ENCODE results near the gene CCDC63.

Gene CCDC63

GRCh38 chr12:110933326-110933974, 86.7 kb downstream of the CCDC63 start:
- ChIA-PET POLR2A (no interaction called here), CTCF (no interaction called here)
- peaks cover 0 to 7% (median 0%) of the 10 kb centered on the region in 4 experiments for H3K4me1 ChIP-seq (ENCODE audit: control extremely low read depth in 1 of 4, control insufficient read depth in 4 of 4, insufficient read depth in 4 of 4, low read length in 3 of 4)
- WGBS (ENCODE audit: insufficient coverage): over 99% methylated on average over 16 of the region's 16 CpGs
- H3K27ac ChIP-seq (ENCODE audit: insufficient read depth in 1 of 2, low read depth in 1 of 2, low read length in 2 of 2, poor library complexity in 1 of 2, severe bottlenecking in 2 of 2): no peak overlapping the region
- peaks cover 0 to 8% (median 0%) of the 10 kb centered on the region in 5 experiments for H3K27me3 ChIP-seq (replicated peaks in 2 of 5; ENCODE audit: control insufficient read depth in 4 of 5, insufficient read depth in 5 of 5, low read length in 4 of 5)
- no peaks in the 10 kb centered on the region for H3K9me3 ChIP-seq (ENCODE audit: control extremely low read depth in 1 of 5, control insufficient read depth in 4 of 5, insufficient read depth in 2 of 5, low read depth in 1 of 5, low read length in 4 of 5)
- no peak for DNase-seq
- no peaks in the 10 kb centered on the region for H3K36me3 ChIP-seq (ENCODE audit: control insufficient read depth in 4 of 4, insufficient read depth in 4 of 4, low read length in 3 of 4)
- H3K4me3 ChIP-seq (ENCODE audit: control insufficient read depth in 1 of 7, extremely low read depth in 1 of 7, insufficient read depth in 4 of 7, low read depth in 2 of 7, low read length in 6 of 7): no peak overlapping the region

- CTCF ChIA-PET: interaction anchor here (1.5 kb wide), 1 partner anchor 40 kb away, joined by 4 read pairs; no protein-coding TSS in a partner anchor
- Histone ChIP-seq H3K36me3 (ENCODE audit: control insufficient read depth in 4 of 4, insufficient read depth in 4 of 4, low read length in 3 of 4) (no peaks in the 10 kb centered on the region), H3K4me1 (ENCODE audit: control extremely low read depth in 1 of 4, control insufficient read depth in 4 of 4, insufficient read depth in 4 of 4, low read length in 3 of 4) (peaks cover 0 to 7% (median 0%) of the 10 kb centered on the region in 4 experiments), H3K9me3 (ENCODE audit: control extremely low read depth in 1 of 5, control insufficient read depth in 4 of 5, insufficient read depth in 2 of 5, low read depth in 1 of 5, low read length in 4 of 5) (no peaks in the 10 kb centered on the region), H3K27ac (ENCODE audit: insufficient read depth in 1 of 2, low read depth in 1 of 2, low read length in 2 of 2, poor library complexity in 1 of 2, severe bottlenecking in 2 of 2) (no peak overlapping the region), H3K4me3 (ENCODE audit: control insufficient read depth in 1 of 7, extremely low read depth in 1 of 7, insufficient read depth in 4 of 7, low read depth in 2 of 7, low read length in 6 of 7) (no peak overlapping the region), H3K27me3 (replicated peaks in 2 of 5; ENCODE audit: control insufficient read depth in 4 of 5, insufficient read depth in 5 of 5, low read length in 4 of 5) (peaks cover 0 to 8% (median 0%) of the 10 kb centered on the region in 5 experiments)
- DNase-seq: no peak
- POLR2A ChIA-PET: no interaction called here
- WGBS (ENCODE audit: insufficient coverage): 90% methylated on average over 3 of the region's 3 CpGs
These were observed 87.5 kb downstream of the CCDC63 start for GRCh38 chr12:110934093-110934852.

DNA sequence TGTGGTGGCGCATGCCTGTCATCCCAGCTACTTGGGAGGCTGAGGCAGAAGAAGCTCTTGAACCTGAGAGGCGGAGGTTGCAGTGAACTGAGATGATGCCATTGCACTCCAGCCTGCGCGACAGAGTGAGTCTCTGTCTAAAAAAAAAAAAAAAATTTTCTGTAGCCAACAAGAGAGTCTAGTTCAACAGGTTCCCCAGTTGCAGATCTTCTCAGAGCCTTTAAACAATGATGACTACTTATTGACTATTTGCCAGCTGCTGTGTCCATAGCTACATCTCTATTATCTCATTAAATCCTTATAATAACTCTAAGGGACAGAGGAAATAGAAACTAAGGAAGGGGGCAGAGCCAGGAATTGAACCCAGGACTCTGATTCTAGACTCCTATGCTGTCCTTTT, 88.8 kb downstream of the CCDC63 start:
- CTCF ChIA-PET: interaction anchor here (0.7 to 1.5 kb wide), 4 partner anchors 10 to 1574 kb away, joined by 3 to 4 read pairs (median 4); no protein-coding TSS in a partner anchor
- Histone ChIP-seq H3K27me3 (replicated peaks in 2 of 5; ENCODE audit: control insufficient read depth in 4 of 5, insufficient read depth in 5 of 5, low read length in 4 of 5) (peaks cover 0 to 8% (median 0%) of the 10 kb centered on the region in 5 experiments), H3K4me3 (ENCODE audit: control insufficient read depth in 1 of 7, extremely low read depth in 1 of 7, insufficient read depth in 4 of 7, low read depth in 2 of 7, low read length in 6 of 7) (no peak overlapping the region), H3K36me3 (ENCODE audit: control insufficient read depth in 4 of 4, insufficient read depth in 4 of 4, low read length in 3 of 4) (no peaks in the 10 kb centered on the region), H3K4me1 (ENCODE audit: control extremely low read depth in 1 of 4, control insufficient read depth in 4 of 4, insufficient read depth in 4 of 4, low read length in 3 of 4) (peaks cover 0 to 7% (median 0%) of the 10 kb centered on the region in 4 experiments), H3K27ac (ENCODE audit: insufficient read depth in 1 of 2, low read depth in 1 of 2, low read length in 2 of 2, poor library complexity in 1 of 2, severe bottlenecking in 2 of 2) (no peak overlapping the region), H3K9me3 (ENCODE audit: control extremely low read depth in 1 of 5, control insufficient read depth in 4 of 5, insufficient read depth in 2 of 5, low read depth in 1 of 5, low read length in 4 of 5) (no peaks in the 10 kb centered on the region)
- POLR2A ChIA-PET: no interaction called here
- no peak for DNase-seq
- WGBS (ENCODE audit: insufficient coverage): 99% methylated on average over 4 of the region's 4 CpGs

DNA sequence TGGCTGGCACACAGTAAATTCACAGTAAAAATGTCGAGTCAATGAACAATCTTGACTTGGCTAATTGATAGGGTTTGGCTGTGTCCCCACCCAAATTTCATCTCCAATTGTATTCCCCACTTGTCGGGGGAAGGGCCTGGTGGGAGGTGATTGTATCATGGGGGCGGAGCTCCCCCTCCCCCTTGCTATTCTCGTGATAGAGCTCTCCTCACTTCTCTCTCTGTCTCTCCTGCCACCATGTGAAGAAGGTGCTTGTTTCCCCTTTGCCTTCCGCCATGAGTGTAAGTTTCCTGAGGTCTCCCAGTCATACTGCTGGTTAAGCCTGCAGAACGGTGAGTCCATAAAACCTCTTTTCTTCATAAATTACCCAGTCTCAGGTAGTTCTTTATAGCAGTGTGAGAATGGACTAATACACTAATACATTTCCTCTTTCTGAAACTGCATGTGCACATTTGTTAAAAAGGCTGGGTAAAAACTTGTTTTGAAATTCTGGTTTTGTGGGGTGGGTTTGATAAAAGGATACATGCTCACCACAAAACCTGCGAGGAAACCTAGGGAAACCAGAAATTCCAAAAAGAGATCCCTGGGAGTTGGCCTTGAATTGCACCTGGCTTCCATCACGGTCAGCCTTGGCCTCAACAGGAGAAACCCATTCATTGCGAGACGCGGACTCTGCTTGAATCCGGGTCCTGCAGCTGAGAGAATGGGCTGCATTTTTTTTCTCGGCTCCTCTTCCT, 89.7 kb downstream of the CCDC63 start:
- ChIA-PET POLR2A (no interaction called here), CTCF (interaction anchor here (1.1 to 2.3 kb wide), 3 partner anchors 19 to 363 kb away, joined by 3 to 8 read pairs (median 6); no protein-coding TSS in a partner anchor)
- Histone ChIP-seq H3K4me1 (ENCODE audit: control extremely low read depth in 1 of 4, control insufficient read depth in 4 of 4, insufficient read depth in 4 of 4, low read length in 3 of 4) (peaks cover 0 to 7% (median 0%) of the 10 kb centered on the region in 4 experiments), H3K36me3 (ENCODE audit: control insufficient read depth in 4 of 4, insufficient read depth in 4 of 4, low read length in 3 of 4) (no peaks in the 10 kb centered on the region), H3K27ac (ENCODE audit: insufficient read depth in 1 of 2, low read depth in 1 of 2, low read length in 2 of 2, poor library complexity in 1 of 2, severe bottlenecking in 2 of 2) (no peak overlapping the region), H3K9me3 (ENCODE audit: control extremely low read depth in 1 of 5, control insufficient read depth in 4 of 5, insufficient read depth in 2 of 5, low read depth in 1 of 5, low read length in 4 of 5) (no peaks in the 10 kb centered on the region), H3K27me3 (replicated peaks in 2 of 5; ENCODE audit: control insufficient read depth in 4 of 5, insufficient read depth in 5 of 5, low read length in 4 of 5) (peaks cover 0 to 8% (median 0%) of the 10 kb centered on the region in 5 experiments), H3K4me3 (ENCODE audit: control insufficient read depth in 1 of 7, extremely low read depth in 1 of 7, insufficient read depth in 4 of 7, low read depth in 2 of 7, low read length in 6 of 7) (no peak overlapping the region)
- WGBS (ENCODE audit: insufficient coverage): 29% methylated on average over 11 of the region's 13 CpGs
- DNase-seq: peak in 2 of 3 donors; percentile 8 to 16

DNA sequence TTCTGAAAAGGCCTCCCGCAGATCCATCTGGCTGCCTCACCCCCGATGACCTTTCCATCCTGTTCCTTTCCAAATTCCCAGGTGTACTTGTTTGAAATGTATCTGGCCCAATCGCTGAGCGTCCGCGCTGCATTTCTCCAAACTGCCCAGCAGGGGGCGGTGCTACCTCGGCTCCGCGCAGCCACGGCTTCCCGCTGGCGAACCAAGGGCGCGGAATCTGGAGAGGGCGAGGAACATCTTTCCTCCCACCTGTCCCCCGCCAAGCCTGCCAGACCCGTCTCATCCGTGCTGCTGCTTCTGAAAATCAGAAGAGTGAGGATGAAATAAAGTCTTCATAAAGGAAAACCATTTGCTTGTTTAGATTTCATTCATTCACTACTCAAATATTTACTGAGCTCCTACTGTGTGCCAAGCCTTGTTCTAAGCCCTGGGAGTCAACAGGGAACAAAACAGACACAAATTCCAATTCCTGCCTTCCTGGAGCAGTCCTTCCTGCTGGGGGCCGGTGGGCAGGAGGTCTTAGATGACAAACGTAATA, 90.4 kb downstream of the CCDC63 start:
- Histone ChIP-seq H3K9me3 (ENCODE audit: control extremely low read depth in 1 of 5, control insufficient read depth in 4 of 5, insufficient read depth in 2 of 5, low read depth in 1 of 5, low read length in 4 of 5) (no peaks in the 10 kb centered on the region), H3K4me1 (ENCODE audit: control extremely low read depth in 1 of 4, control insufficient read depth in 4 of 4, insufficient read depth in 4 of 4, low read length in 3 of 4) (peaks cover 0 to 7% (median 0%) of the 10 kb centered on the region in 4 experiments), H3K4me3 (ENCODE audit: control insufficient read depth in 1 of 7, extremely low read depth in 1 of 7, insufficient read depth in 4 of 7, low read depth in 2 of 7, low read length in 6 of 7) (no peak overlapping the region), H3K27me3 (replicated peaks in 2 of 5; ENCODE audit: control insufficient read depth in 4 of 5, insufficient read depth in 5 of 5, low read length in 4 of 5) (peaks cover 0 to 8% (median 0%) of the 10 kb centered on the region in 5 experiments), H3K27ac (ENCODE audit: insufficient read depth in 1 of 2, low read depth in 1 of 2, low read length in 2 of 2, poor library complexity in 1 of 2, severe bottlenecking in 2 of 2) (no peak overlapping the region), H3K36me3 (ENCODE audit: control insufficient read depth in 4 of 4, insufficient read depth in 4 of 4, low read length in 3 of 4) (no peaks in the 10 kb centered on the region)
- POLR2A ChIA-PET: no interaction called here
- DNase-seq: peak; percentile 43 to 63 (median 59)
- CTCF ChIA-PET: interaction anchor here (0.6 to 2.3 kb wide), 5 partner anchors 14 to 362 kb away, joined by 3 to 8 read pairs (median 5); no protein-coding TSS in a partner anchor
- 3% methylated on average over 16 of the region's 21 CpGs for WGBS (ENCODE audit: insufficient coverage)

DNA sequence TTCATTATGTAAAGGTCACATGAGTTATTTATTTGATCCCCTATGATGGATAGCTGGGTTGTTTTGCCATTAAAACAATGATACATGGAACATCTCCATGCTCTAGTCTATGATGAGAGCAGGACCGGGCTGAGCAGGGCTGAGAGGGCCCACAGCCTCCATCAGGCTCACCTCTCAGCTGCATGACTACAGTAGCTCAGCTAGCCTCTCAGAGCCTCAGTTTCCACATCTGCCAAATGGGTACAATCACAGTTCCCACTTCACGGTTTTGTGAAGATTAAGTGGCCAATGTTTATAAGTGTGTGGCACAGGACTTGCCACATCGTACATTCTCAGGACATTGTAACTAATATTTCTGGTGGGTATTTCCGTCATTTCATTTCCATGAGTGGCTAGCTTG, 93.5 kb downstream of the CCDC63 start:
- POLR2A ChIA-PET: no interaction called here
- 100% methylated on average over 3 of the region's 4 CpGs for WGBS (ENCODE audit: insufficient coverage)
- no peak for DNase-seq
- no peak overlapping the region for H3K4me3 ChIP-seq (ENCODE audit: control insufficient read depth in 1 of 7, extremely low read depth in 1 of 7, insufficient read depth in 4 of 7, low read depth in 2 of 7, low read length in 6 of 7)
- H3K9me3 ChIP-seq (ENCODE audit: control extremely low read depth in 1 of 5, control insufficient read depth in 4 of 5, insufficient read depth in 2 of 5, low read depth in 1 of 5, low read length in 4 of 5): no peaks in the 10 kb centered on the region
- H3K4me1 ChIP-seq (ENCODE audit: control extremely low read depth in 1 of 4, control insufficient read depth in 4 of 4, insufficient read depth in 4 of 4, low read length in 3 of 4): peaks cover 0 to 7% (median 0%) of the 10 kb centered on the region in 4 experiments
- H3K36me3 ChIP-seq (ENCODE audit: control insufficient read depth in 4 of 4, insufficient read depth in 4 of 4, low read length in 3 of 4): no peaks in the 10 kb centered on the region
- peaks cover 0 to 4% (median 0%) of the 10 kb centered on the region in 5 experiments for H3K27me3 ChIP-seq (replicated peaks in 2 of 5; ENCODE audit: control insufficient read depth in 4 of 5, insufficient read depth in 5 of 5, low read length in 4 of 5)
- H3K27ac ChIP-seq (ENCODE audit: insufficient read depth in 1 of 2, low read depth in 1 of 2, low read length in 2 of 2, poor library complexity in 1 of 2, severe bottlenecking in 2 of 2): no peak overlapping the region
- CTCF ChIA-PET: interaction anchor here (0.6 to 1.6 kb wide), 3 partner anchors 16 to 372 kb away, joined by 3 to 8 read pairs (median 5); no protein-coding TSS in a partner anchor
